Measurements from ENCODE around the gene TUBB3.
"Not testable (repeated sequence)": the region's sequence is repeated elsewhere in the genome, so short reads cannot be mapped to it uniquely, and the experiment has no call there.

The TUBB3 gene

GRCh38 chr16:89934611-89935553 lies 11.7 kb downstream of the TUBB3 start:
- no peaks in the 10 kb centered on the region for H3K4me1 ChIP-seq (ENCODE audit: control extremely low read depth in 1 of 4, control insufficient read depth in 4 of 4, insufficient read depth in 4 of 4, low read length in 3 of 4)
- CTCF ChIA-PET, result no interaction called here

GRCh38 chr16:89935620-89936019 lies 12.5 kb downstream of the TUBB3 start:
- POLR2A ChIA-PET; H3K36me3 ChIP-seq (ENCODE audit: control insufficient read depth in 4 of 4, insufficient read depth in 4 of 4, low read length in 3 of 4); H3K27me3 ChIP-seq (replicated peaks in 2 of 5; ENCODE audit: control insufficient read depth in 4 of 5, insufficient read depth in 5 of 5, low read length in 4 of 5); H3K27ac ChIP-seq (ENCODE audit: insufficient read depth in 1 of 2, low read depth in 1 of 2, low read length in 2 of 2, poor library complexity in 1 of 2, severe bottlenecking in 2 of 2); H3K4me3 ChIP-seq (ENCODE audit: control insufficient read depth in 1 of 7, extremely low read depth in 1 of 7, insufficient read depth in 4 of 7, low read depth in 2 of 7, low read length in 6 of 7); CTCF ChIA-PET; DNase-seq; H3K9me3 ChIP-seq (ENCODE audit: control extremely low read depth in 1 of 5, control insufficient read depth in 4 of 5, insufficient read depth in 2 of 5, low read depth in 1 of 5, low read length in 4 of 5); H3K4me1 ChIP-seq (ENCODE audit: control extremely low read depth in 1 of 4, control insufficient read depth in 4 of 4, insufficient read depth in 4 of 4, low read length in 3 of 4): not testable (repeated sequence)
- 93% methylated on average over 19 of the region's 27 CpGs for WGBS (ENCODE audit: insufficient coverage)

More at GRCh38 chr16:89934611-89935553, 11.7 kb downstream of the TUBB3 start:
- H3K4me3 ChIP-seq (ENCODE audit: control insufficient read depth in 1 of 7, extremely low read depth in 1 of 7, insufficient read depth in 4 of 7, low read depth in 2 of 7, low read length in 6 of 7), result no peak overlapping the region
- WGBS (ENCODE audit: insufficient coverage), result 98% methylated on average over 58 of the region's 61 CpGs
- no peaks in the 10 kb centered on the region for H3K36me3 ChIP-seq (ENCODE audit: control insufficient read depth in 4 of 4, insufficient read depth in 4 of 4, low read length in 3 of 4)
- no peaks in the 10 kb centered on the region for H3K9me3 ChIP-seq (ENCODE audit: control extremely low read depth in 1 of 5, control insufficient read depth in 4 of 5, insufficient read depth in 2 of 5, low read depth in 1 of 5, low read length in 4 of 5)
- H3K27me3 ChIP-seq (replicated peaks in 2 of 5; ENCODE audit: control insufficient read depth in 4 of 5, insufficient read depth in 5 of 5, low read length in 4 of 5), result peaks cover 0 to 9% (median 0%) of the 10 kb centered on the region in 5 experiments
- POLR2A ChIA-PET, result no interaction called here
- no peak for DNase-seq
- no peak overlapping the region for H3K27ac ChIP-seq (ENCODE audit: insufficient read depth in 1 of 2, low read depth in 1 of 2, low read length in 2 of 2, poor library complexity in 1 of 2, severe bottlenecking in 2 of 2)

- POLR2A ChIA-PET, result no interaction called here
- H3K36me3 ChIP-seq (ENCODE audit: control insufficient read depth in 4 of 4, insufficient read depth in 4 of 4, low read length in 3 of 4), result no peaks in the 10 kb centered on the region
- no peaks in the 10 kb centered on the region for H3K9me3 ChIP-seq (ENCODE audit: control extremely low read depth in 1 of 5, control insufficient read depth in 4 of 5, insufficient read depth in 2 of 5, low read depth in 1 of 5, low read length in 4 of 5)
- no peaks in the 10 kb centered on the region for H3K4me1 ChIP-seq (ENCODE audit: control extremely low read depth in 1 of 4, control insufficient read depth in 4 of 4, insufficient read depth in 4 of 4, low read length in 3 of 4)
- no peak overlapping the region for H3K27ac ChIP-seq (ENCODE audit: insufficient read depth in 1 of 2, low read depth in 1 of 2, low read length in 2 of 2, poor library complexity in 1 of 2, severe bottlenecking in 2 of 2)
- DNase-seq, result no peak
- CTCF ChIA-PET, result no interaction called here
- no peak overlapping the region for H3K4me3 ChIP-seq (ENCODE audit: control insufficient read depth in 1 of 7, extremely low read depth in 1 of 7, insufficient read depth in 4 of 7, low read depth in 2 of 7, low read length in 6 of 7)
- 86% methylated on average over 10 of the region's 13 CpGs for WGBS (ENCODE audit: insufficient coverage)
- H3K27me3 ChIP-seq (replicated peaks in 2 of 5; ENCODE audit: control insufficient read depth in 4 of 5, insufficient read depth in 5 of 5, low read length in 4 of 5), result peaks cover 0 to 9% (median 0%) of the 10 kb centered on the region in 5 experiments
These were observed 12.9 kb downstream of the TUBB3 start for GRCh38 chr16:89936034-89936433.

- Histone ChIP-seq H3K4me3 (ENCODE audit: control insufficient read depth in 1 of 7, extremely low read depth in 1 of 7, insufficient read depth in 4 of 7, low read depth in 2 of 7, low read length in 6 of 7) (no peak overlapping the region), H3K27ac (ENCODE audit: insufficient read depth in 1 of 2, low read depth in 1 of 2, low read length in 2 of 2, poor library complexity in 1 of 2, severe bottlenecking in 2 of 2) (no peak overlapping the region), H3K36me3 (ENCODE audit: control insufficient read depth in 4 of 4, insufficient read depth in 4 of 4, low read length in 3 of 4) (no peaks in the 10 kb centered on the region), H3K4me1 (ENCODE audit: control extremely low read depth in 1 of 4, control insufficient read depth in 4 of 4, insufficient read depth in 4 of 4, low read length in 3 of 4) (no peaks in the 10 kb centered on the region), H3K9me3 (ENCODE audit: control extremely low read depth in 1 of 5, control insufficient read depth in 4 of 5, insufficient read depth in 2 of 5, low read depth in 1 of 5, low read length in 4 of 5) (no peaks in the 10 kb centered on the region), H3K27me3 (replicated peaks in 2 of 5; ENCODE audit: control insufficient read depth in 4 of 5, insufficient read depth in 5 of 5, low read length in 4 of 5) (peaks cover 0 to 9% (median 0%) of the 10 kb centered on the region in 5 experiments)
- 93% methylated on average over 14 of the region's 14 CpGs for WGBS (ENCODE audit: insufficient coverage)
- ChIA-PET CTCF (no interaction called here), POLR2A (no interaction called here)
- no peak for DNase-seq
These were observed 13.4 kb downstream of the TUBB3 start for GRCh38 chr16:89936508-89936907.

GRCh38 chr16:89936981-89937380 lies 13.8 kb downstream of the TUBB3 start:
- 96% methylated on average over 16 of the region's 20 CpGs for WGBS (ENCODE audit: insufficient coverage)
- CTCF ChIA-PET, result no interaction called here
- Histone ChIP-seq H3K4me3 (ENCODE audit: control insufficient read depth in 1 of 7, extremely low read depth in 1 of 7, insufficient read depth in 4 of 7, low read depth in 2 of 7, low read length in 6 of 7) (no peak overlapping the region), H3K9me3 (ENCODE audit: control extremely low read depth in 1 of 5, control insufficient read depth in 4 of 5, insufficient read depth in 2 of 5, low read depth in 1 of 5, low read length in 4 of 5) (no peaks in the 10 kb centered on the region), H3K36me3 (ENCODE audit: control insufficient read depth in 4 of 4, insufficient read depth in 4 of 4, low read length in 3 of 4) (no peaks in the 10 kb centered on the region), H3K27me3 (replicated peaks in 2 of 5; ENCODE audit: control insufficient read depth in 4 of 5, insufficient read depth in 5 of 5, low read length in 4 of 5) (peaks cover 0 to 9% (median 0%) of the 10 kb centered on the region in 5 experiments), H3K27ac (ENCODE audit: insufficient read depth in 1 of 2, low read depth in 1 of 2, low read length in 2 of 2, poor library complexity in 1 of 2, severe bottlenecking in 2 of 2) (no peak overlapping the region), H3K4me1 (ENCODE audit: control extremely low read depth in 1 of 4, control insufficient read depth in 4 of 4, insufficient read depth in 4 of 4, low read length in 3 of 4) (no peaks in the 10 kb centered on the region)
- DNase-seq, result no peak
- POLR2A ChIA-PET, result no interaction called here

- Histone ChIP-seq H3K4me3 (ENCODE audit: control insufficient read depth in 1 of 7, extremely low read depth in 1 of 7, insufficient read depth in 4 of 7, low read depth in 2 of 7, low read length in 6 of 7) (no peak overlapping the region), H3K36me3 (ENCODE audit: control insufficient read depth in 4 of 4, insufficient read depth in 4 of 4, low read length in 3 of 4) (no peaks in the 10 kb centered on the region), H3K9me3 (ENCODE audit: control extremely low read depth in 1 of 5, control insufficient read depth in 4 of 5, insufficient read depth in 2 of 5, low read depth in 1 of 5, low read length in 4 of 5) (no peaks in the 10 kb centered on the region), H3K27me3 (replicated peaks in 2 of 5; ENCODE audit: control insufficient read depth in 4 of 5, insufficient read depth in 5 of 5, low read length in 4 of 5) (peaks cover 0 to 9% (median 0%) of the 10 kb centered on the region in 5 experiments), H3K4me1 (ENCODE audit: control extremely low read depth in 1 of 4, control insufficient read depth in 4 of 4, insufficient read depth in 4 of 4, low read length in 3 of 4) (no peaks in the 10 kb centered on the region), H3K27ac (ENCODE audit: insufficient read depth in 1 of 2, low read depth in 1 of 2, low read length in 2 of 2, poor library complexity in 1 of 2, severe bottlenecking in 2 of 2) (no peak overlapping the region)
- CTCF ChIA-PET, result no interaction called here
- no peak for DNase-seq
- 88% methylated on average over 19 of the region's 21 CpGs for WGBS (ENCODE audit: insufficient coverage)
- POLR2A ChIA-PET, result no interaction called here
These were observed 15.2 kb downstream of the TUBB3 start for GRCh38 chr16:89938175-89938885.

GRCh38 chr16:89944773-89945172 lies 21.6 kb downstream of the TUBB3 start:
- Histone ChIP-seq H3K27me3 (replicated peaks in 2 of 5; ENCODE audit: control insufficient read depth in 4 of 5, insufficient read depth in 5 of 5, low read length in 4 of 5) (peaks cover 0 to 40% (median 11%) of the 10 kb centered on the region in 5 experiments), H3K4me3 (ENCODE audit: control insufficient read depth in 1 of 7, extremely low read depth in 1 of 7, insufficient read depth in 4 of 7, low read depth in 2 of 7, low read length in 6 of 7) (no peak overlapping the region), H3K27ac (ENCODE audit: insufficient read depth in 1 of 2, low read depth in 1 of 2, low read length in 2 of 2, poor library complexity in 1 of 2, severe bottlenecking in 2 of 2) (no peak overlapping the region), H3K9me3 (ENCODE audit: control extremely low read depth in 1 of 5, control insufficient read depth in 4 of 5, insufficient read depth in 2 of 5, low read depth in 1 of 5, low read length in 4 of 5) (no peaks in the 10 kb centered on the region), H3K36me3 (ENCODE audit: control insufficient read depth in 4 of 4, insufficient read depth in 4 of 4, low read length in 3 of 4) (no peaks in the 10 kb centered on the region), H3K4me1 (ENCODE audit: control extremely low read depth in 1 of 4, control insufficient read depth in 4 of 4, insufficient read depth in 4 of 4, low read length in 3 of 4) (peaks cover 0 to 17% (median 15%) of the 10 kb centered on the region in 4 experiments)
- POLR2A ChIA-PET, result no interaction called here
- WGBS (ENCODE audit: insufficient coverage), result 71% methylated on average over 3 of the region's 5 CpGs
- CTCF ChIA-PET, result no interaction called here
- DNase-seq, result no peak
